ENCODE measurements around the gene MLLT3. TPM values are rescaled to one million over a fixed set of nuclear protein-coding genes. Genes with fewer than 3 reads are reported as not detected.

The MLLT3 gene
- total and polyA plus RNA-seq, 2 of the 13 experiments (the other 11 are each of a cell fraction or from before 2014, with no cell fraction given), result 12.3 to 12.6 TPM

DNA sequence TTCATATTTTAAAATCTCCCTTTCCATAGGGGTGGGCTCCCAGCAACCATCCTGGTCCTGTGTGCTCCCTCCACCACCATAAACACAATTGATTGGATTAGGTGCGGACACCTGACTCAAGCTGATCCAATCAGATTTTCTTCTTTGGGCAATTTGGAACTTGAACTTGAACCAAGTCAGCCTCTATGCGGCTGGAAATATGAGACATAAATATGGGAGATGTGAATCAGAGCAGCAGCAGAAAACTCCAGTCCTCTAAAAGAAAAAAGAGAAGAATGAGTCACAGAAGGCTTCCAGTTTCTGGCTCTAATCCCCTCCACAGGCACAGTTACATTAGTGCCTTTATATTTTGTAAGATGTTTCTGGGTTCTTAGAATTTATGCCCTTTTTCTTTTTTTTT is 306.6 kb downstream of the MLLT3 start:
- intact Hi-C loops (cut with micrococcal nuclease; ENCODE audit: unreplicated experiment), result no loop called here
- DNase-seq (ENCODE audit: low spot score) (no peak), FAIRE-seq (no peak), ATAC-seq (no peak)
- BruUV-seq (replicated peaks), result no TSS peak
- Histone ChIP-seq H3K9ac (ENCODE audit: insufficient read depth, low read depth, low read length) (no peak overlapping the region), H3K4me1 (ENCODE audit: insufficient read depth, low read length) (no peaks in the 10 kb centered on the region), H2AFZ (ENCODE audit: low read length) (no peak overlapping the region), H3K27ac (ENCODE audit: extremely low read length, insufficient read depth, low read length) (no peak overlapping the region), H3K79me2 (ENCODE audit: insufficient read depth, low read length) (no peaks in the 10 kb centered on the region), H3K9me3 (ENCODE audit: low read length) (no peaks in the 10 kb centered on the region), H4K20me1 (ENCODE audit: insufficient read depth, low read length) (no peaks in the 10 kb centered on the region), H3K4me3 (replicated peaks in 1 of 3; ENCODE audit: insufficient read depth in 1 of 3, low read depth in 2 of 3, low read length in 3 of 3) (no peak overlapping the region), H3K27me3 (ENCODE audit: control insufficient read depth in 1 of 2, insufficient read depth in 2 of 2, low read length in 2 of 2) (no peaks in the 10 kb centered on the region; a peak in 1 of 5 replicates), H3K36me3 (replicated peaks in 1 of 2; ENCODE audit: control insufficient read depth in 1 of 2, insufficient read depth in 2 of 2, low read length in 2 of 2) (no peaks in the 10 kb centered on the region), H3K4me2 (ENCODE audit: low read depth, low read length) (no peak overlapping the region)
- ChIA-PET CTCF (ENCODE audit: low intra/inter-chr PET ratio, low total read pairs) (no interaction called here), POLR2A (no interaction called here)
- in situ Hi-C loops (cut with HindIII; ENCODE audit: extremely low pct_ligation_motif_present, low pct_unique_long_range_greater_than_20kb), result no loop called here
- 49% methylated on average over 2 of the region's 2 CpGs for WGBS (ENCODE audit: low lambda C conversion rate)
- TF ChIP-seq, protein P1, sequence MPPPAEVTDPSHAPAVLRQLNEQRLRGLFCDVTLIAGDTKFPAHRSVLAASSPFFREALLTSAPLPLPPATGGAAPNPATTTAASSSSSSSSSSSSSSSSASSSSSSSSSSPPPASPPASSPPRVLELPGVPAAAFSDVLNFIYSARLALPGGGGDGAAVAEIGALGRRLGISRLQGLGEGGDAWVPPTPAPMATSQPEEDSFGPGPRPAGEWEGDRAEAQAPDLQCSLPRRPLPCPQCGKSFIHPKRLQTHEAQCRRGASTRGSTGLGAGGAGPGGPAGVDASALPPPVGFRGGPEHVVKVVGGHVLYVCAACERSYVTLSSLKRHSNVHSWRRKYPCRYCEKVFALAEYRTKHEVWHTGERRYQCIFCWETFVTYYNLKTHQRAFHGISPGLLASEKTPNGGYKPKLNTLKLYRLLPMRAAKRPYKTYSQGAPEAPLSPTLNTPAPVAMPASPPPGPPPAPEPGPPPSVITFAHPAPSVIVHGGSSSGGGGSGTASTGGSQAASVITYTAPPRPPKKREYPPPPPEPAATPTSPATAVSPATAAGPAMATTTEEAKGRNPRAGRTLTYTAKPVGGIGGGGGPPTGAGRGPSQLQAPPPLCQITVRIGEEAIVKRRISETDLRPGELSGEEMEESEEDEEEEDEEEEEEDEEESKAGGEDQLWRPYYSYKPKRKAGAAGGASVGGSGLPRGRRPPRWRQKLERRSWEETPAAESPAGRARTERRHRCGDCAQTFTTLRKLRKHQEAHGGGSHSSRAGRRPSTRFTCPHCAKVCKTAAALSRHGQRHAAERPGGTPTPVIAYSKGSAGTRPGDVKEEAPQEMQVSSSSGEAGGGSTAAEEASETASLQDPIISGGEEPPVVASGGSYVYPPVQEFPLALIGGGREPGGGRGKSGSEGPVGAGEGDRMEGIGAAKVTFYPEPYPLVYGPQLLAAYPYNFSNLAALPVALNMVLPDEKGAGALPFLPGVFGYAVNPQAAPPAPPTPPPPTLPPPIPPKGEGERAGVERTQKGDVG (CRISPR knock-in tag; IDR thresholded peaks at IDR 0.05; ENCODE audit: borderline replicate concordance), result no peak
- TF ChIP-seq ZNF780A (CRISPR knock-in tag; IDR thresholded peaks at IDR 0.05), result no peak
- TF ChIP-seq GFI1 (CRISPR knock-in tag; IDR thresholded peaks at IDR 0.05; ENCODE audit: borderline replicate concordance), result no peak
- no peak for TF ChIP-seq ZNF772 (CRISPR knock-in tag; IDR thresholded peaks at IDR 0.05)
- TF ChIP-seq, protein P2, sequence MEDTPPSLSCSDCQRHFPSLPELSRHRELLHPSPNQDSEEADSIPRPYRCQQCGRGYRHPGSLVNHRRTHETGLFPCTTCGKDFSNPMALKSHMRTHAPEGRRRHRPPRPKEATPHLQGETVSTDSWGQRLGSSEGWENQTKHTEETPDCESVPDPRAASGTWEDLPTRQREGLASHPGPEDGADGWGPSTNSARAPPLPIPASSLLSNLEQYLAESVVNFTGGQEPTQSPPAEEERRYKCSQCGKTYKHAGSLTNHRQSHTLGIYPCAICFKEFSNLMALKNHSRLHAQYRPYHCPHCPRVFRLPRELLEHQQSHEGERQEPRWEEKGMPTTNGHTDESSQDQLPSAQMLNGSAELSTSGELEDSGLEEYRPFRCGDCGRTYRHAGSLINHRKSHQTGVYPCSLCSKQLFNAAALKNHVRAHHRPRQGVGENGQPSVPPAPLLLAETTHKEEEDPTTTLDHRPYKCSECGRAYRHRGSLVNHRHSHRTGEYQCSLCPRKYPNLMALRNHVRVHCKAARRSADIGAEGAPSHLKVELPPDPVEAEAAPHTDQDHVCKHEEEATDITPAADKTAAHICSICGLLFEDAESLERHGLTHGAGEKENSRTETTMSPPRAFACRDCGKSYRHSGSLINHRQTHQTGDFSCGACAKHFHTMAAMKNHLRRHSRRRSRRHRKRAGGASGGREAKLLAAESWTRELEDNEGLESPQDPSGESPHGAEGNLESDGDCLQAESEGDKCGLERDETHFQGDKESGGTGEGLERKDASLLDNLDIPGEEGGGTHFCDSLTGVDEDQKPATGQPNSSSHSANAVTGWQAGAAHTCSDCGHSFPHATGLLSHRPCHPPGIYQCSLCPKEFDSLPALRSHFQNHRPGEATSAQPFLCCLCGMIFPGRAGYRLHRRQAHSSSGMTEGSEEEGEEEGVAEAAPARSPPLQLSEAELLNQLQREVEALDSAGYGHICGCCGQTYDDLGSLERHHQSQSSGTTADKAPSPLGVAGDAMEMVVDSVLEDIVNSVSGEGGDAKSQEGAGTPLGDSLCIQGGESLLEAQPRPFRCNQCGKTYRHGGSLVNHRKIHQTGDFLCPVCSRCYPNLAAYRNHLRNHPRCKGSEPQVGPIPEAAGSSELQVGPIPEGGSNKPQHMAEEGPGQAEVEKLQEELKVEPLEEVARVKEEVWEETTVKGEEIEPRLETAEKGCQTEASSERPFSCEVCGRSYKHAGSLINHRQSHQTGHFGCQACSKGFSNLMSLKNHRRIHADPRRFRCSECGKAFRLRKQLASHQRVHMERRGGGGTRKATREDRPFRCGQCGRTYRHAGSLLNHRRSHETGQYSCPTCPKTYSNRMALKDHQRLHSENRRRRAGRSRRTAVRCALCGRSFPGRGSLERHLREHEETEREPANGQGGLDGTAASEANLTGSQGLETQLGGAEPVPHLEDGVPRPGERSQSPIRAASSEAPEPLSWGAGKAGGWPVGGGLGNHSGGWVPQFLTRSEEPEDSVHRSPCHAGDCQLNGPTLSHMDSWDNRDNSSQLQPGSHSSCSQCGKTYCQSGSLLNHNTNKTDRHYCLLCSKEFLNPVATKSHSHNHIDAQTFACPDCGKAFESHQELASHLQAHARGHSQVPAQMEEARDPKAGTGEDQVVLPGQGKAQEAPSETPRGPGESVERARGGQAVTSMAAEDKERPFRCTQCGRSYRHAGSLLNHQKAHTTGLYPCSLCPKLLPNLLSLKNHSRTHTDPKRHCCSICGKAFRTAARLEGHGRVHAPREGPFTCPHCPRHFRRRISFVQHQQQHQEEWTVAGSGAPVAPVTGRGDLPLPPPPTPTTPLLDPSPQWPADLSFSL (CRISPR knock-in tag; IDR thresholded peaks at IDR 0.05), result no peak

Data from HepG2 (cell line).